Gastrocnemius medialis (tissue), 4 donors: ENCODE results near the gene SRRM5. TPM values are rescaled to one million over a fixed set of nuclear protein-coding genes. Genes with fewer than 3 reads are reported as not detected.
"Not testable (repeated sequence)": the region's sequence is repeated elsewhere in the genome, so short reads cannot be mapped to it uniquely, and the experiment has no call there.

Experiments used
- ATAC-seq, 2 donors: fragments of 150-250 bp; one replicate each; pipeline ENCODE4 v1.9.1; 2016
- DNase-seq, 2 donors: peaks; one replicate each; pipeline ENCODE4 v3.0.0-alpha.2; 2019
- H3K27ac ChIP-seq, 4 donors: fragments of 200-600 bp; sonication (generic); 1 replicate in 1 of 4; 2 replicates in 3 of 4; pipeline ENCODE4 v1.5.1; 2016 to 2018; ENCODE audit warnings: mild to moderate bottlenecking in 2 of 4, moderate library complexity in 1 of 4
- H3K27me3 ChIP-seq, 3 donors: fragments of 200-600 bp; sonication (generic) in 2 of 3; 1 replicate in 1 of 3; 2 replicates in 2 of 3; pipeline versions ENCODE4 v1.5.1 to v1.6.0; 2016 to 2019; ENCODE audit warnings: mild to moderate bottlenecking in 1 of 3, moderate library complexity in 1 of 3
- H3K36me3 ChIP-seq, 2 donors: fragments of 200-600 bp; sonication (generic) in 1 of 2; one replicate each; pipeline ENCODE4 v1.5.1; 2017 to 2018
- H3K4me1 ChIP-seq, 2 donors: fragments of 200-600 bp; sonication (generic) in 1 of 2; one replicate each; pipeline ENCODE4 v1.5.1; 2016 to 2017; ENCODE audit warnings: mild to moderate bottlenecking in 2 of 2
- H3K4me3 ChIP-seq, 4 donors: fragments of 200-600 bp; sonication (generic) in 3 of 4; 1 replicate in 1 of 4; 2 replicates in 3 of 4; pipeline ENCODE4 v1.5.1; 2016 to 2019; ENCODE audit warnings: mild to moderate bottlenecking in 2 of 4
- H3K9me3 ChIP-seq, 3 donors: fragments of 200-600 bp; sonication (generic) in 2 of 3; 1 replicate in 1 of 3; 2 replicates in 2 of 3; pipeline ENCODE4 v1.5.1; 2016 to 2019
- CTCF ChIP-seq, 5 experiments: fragments of 450-650 bp in 3 of 5; fragments of 200-600 bp in 2 of 5; sonication (generic) in 2 of 5; IDR thresholded peaks in 4 of 5; conservative IDR thresholded peaks in 1 of 5; 1 replicate in 4 of 5; 2 replicates in 1 of 5; pipeline ENCODE4 v1.5.1; 2016 to 2019; ENCODE audit warnings: antibody characterized with exemption in 5 of 5, mild to moderate bottlenecking in 3 of 5, moderate library complexity in 3 of 5
- POLR2A ChIP-seq, 2 donors: fragments of 450-650 bp; IDR thresholded peaks; one replicate each; pipeline ENCODE4 v1.6.1; 2017; ENCODE audit warnings: antibody characterized with exemption in 2 of 2, mild to moderate bottlenecking in 2 of 2, moderate library complexity in 2 of 2
- in situ Hi-C, 4 donors: fragments of 200-750 bp; cut with MboI; loops; one replicate each; pipeline versions ENCODE4 v1.15.0 to v1.8.0; 2017; ENCODE audit warnings: low sequenced_read_pairs in 4 of 4
- intact Hi-C: fragments of 100-400 bp; cut with DNase I; formaldehyde crosslinking; loops from one replicate; pipeline ENCODE4 v1.15.1; 2023; ENCODE audit warnings: low total_unique reads
- total RNA-seq, 4 donors: library from RNA; depleted of rRNA; stranded (reverse); fragments of >200 nt; gene quantifications; one replicate each; pipeline versions ENCODE4 v1.1.0 to v1.2.3, GENCODE V29; 2016

SRRM5 gene
- total RNA-seq, 4 donors from 2014 or later = 0.09 to 0.49 (median 0.25) TPM; not detected in 1

- Histone ChIP-seq H3K27me3 (no peaks in the 10 kb centered on the region), H3K4me3 (no peak overlapping the region), H3K36me3 (no peaks in the 10 kb centered on the region), H3K9me3 (no peaks in the 10 kb centered on the region), H3K27ac (no peak overlapping the region), H3K4me1 (no peaks in the 10 kb centered on the region)
- ATAC-seq (no peak), DNase-seq (no peak)
- intact Hi-C loops = no loop called here
- in situ Hi-C loops = no loop called here
- TF ChIP-seq POLR2A (IDR thresholded peaks at IDR 0.05) (no peak), CTCF (IDR thresholded peaks at IDR 0.05 in 4 of 5, conservative IDR thresholded peaks at IDR 0.05 in 1 of 5) (no peak)
Measured at GRCh38 chr19:43631491-43631890, 19.6 kb downstream of the SRRM5 start.

DNA sequence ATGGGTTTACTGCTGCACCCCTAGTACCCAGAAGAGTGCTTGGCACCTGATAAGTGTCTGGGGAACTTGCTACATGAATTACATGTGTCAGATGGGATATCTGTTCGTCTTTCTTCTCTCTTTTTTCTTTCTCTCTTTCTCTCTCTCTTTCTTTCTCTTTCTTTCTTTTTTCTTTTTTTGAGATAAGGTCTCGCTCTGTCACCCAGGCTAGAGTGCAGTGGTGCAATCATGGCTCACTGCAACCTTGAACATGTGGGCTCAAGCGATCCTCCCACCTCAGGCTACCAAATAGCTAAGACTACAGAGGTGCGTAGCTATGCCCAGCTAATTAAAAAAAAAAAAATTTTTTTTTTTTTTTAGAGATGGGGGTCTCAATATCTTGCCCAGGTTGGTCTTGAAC is 21.6 kb downstream of the SRRM5 start:
- in situ Hi-C loops (no loop called here), intact Hi-C loops (no loop called here)
- Histone ChIP-seq H3K4me3 (no peak overlapping the region), H3K36me3 (no peaks in the 10 kb centered on the region), H3K27me3 (no peaks in the 10 kb centered on the region), H3K27ac (no peak overlapping the region), H3K4me1 (no peaks in the 10 kb centered on the region), H3K9me3 (no peaks in the 10 kb centered on the region)
- ATAC-seq (no peak), DNase-seq (no peak)
- TF ChIP-seq POLR2A (IDR thresholded peaks at IDR 0.05) (no peak), CTCF (IDR thresholded peaks at IDR 0.05 in 4 of 5, conservative IDR thresholded peaks at IDR 0.05 in 1 of 5) (no peak)

- intact Hi-C loops = no loop called here
- Histone ChIP-seq H3K36me3 (no peaks in the 10 kb centered on the region), H3K4me3 (no peak overlapping the region), H3K27me3 (no peaks in the 10 kb centered on the region), H3K4me1 (peaks cover 0 to under 1% of the 10 kb centered on the region in 2 donors), H3K27ac (no peak overlapping the region), H3K9me3 (no peaks in the 10 kb centered on the region)
- DNase-seq (no peak), ATAC-seq (no peak)
- TF ChIP-seq POLR2A (IDR thresholded peaks at IDR 0.05) (no peak), CTCF (IDR thresholded peaks at IDR 0.05 in 4 of 5, conservative IDR thresholded peaks at IDR 0.05 in 1 of 5) (no peak)
- in situ Hi-C loops = no loop called here
Measured at GRCh38 chr19:43634068-43634467, 22.2 kb downstream of the SRRM5 start.

GRCh38 chr19:43634506-43634871 is 22.6 kb downstream of the SRRM5 start:
- no peak for TF ChIP-seq POLR2A (IDR thresholded peaks at IDR 0.05)
- Histone ChIP-seq H3K4me1 (peaks cover 0 to 3% of the 10 kb centered on the region in 2 donors), H3K9me3 (no peaks in the 10 kb centered on the region), H3K36me3 (no peaks in the 10 kb centered on the region), H3K27ac (no peak overlapping the region), H3K27me3 (no peaks in the 10 kb centered on the region), H3K4me3 (no peak overlapping the region)
- no peak for DNase-seq
- ATAC-seq = no peak
- in situ Hi-C loops (no loop called here), intact Hi-C loops (no loop called here)

DNA sequence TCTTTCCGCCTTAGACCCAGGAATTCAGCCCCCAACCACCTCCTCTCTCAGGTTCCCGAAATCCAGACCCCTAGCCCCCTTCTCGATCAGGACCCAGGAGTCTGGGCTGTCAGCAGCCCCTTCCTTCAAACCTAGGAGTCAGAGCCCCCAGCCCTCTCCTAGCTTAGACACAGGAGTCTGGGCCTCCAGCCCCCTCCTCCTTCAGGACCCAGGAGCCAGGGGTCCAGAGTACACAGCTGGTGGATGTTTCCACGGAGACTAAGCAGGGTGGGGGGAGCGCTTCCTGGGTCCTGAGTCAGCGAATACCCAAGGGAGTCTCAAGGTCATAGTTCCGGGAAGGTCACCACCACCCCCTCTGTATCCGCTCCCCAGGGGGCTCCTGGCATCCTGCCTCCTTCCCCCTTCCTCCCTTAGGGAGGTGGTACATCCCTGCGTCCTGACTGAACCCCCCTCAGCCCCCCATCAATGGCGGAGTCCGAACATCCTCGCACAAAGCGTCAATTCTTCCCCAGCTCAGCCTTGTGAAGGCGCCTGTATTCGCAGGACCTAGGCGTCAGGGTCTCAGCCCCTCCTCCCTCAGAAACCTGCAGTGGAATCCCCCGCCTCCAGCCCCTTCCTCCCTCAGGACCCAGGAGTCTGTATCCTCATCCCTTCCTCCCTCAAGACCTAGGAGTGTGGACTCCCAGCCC is 23.1 kb downstream of the SRRM5 start:
- H3K4me3 ChIP-seq = no peak overlapping the region
- no peaks in the 10 kb centered on the region for H3K36me3 ChIP-seq
- peaks cover 0 to 5% of the 10 kb centered on the region in 2 donors for H3K4me1 ChIP-seq
- H3K27ac ChIP-seq = no peak overlapping the region
- H3K9me3 ChIP-seq = no peaks in the 10 kb centered on the region
- H3K27me3 ChIP-seq = peaks cover 0 to 2% (median 0%) of the 10 kb centered on the region in 3 donors
- DNase-seq (no peak), ATAC-seq (no peak)
- in situ Hi-C loops (no loop called here), intact Hi-C loops (no loop called here)
- TF ChIP-seq CTCF (IDR thresholded peaks at IDR 0.05 in 4 of 5, conservative IDR thresholded peaks at IDR 0.05 in 1 of 5) = no peak
- no peak for TF ChIP-seq POLR2A (IDR thresholded peaks at IDR 0.05)

DNA sequence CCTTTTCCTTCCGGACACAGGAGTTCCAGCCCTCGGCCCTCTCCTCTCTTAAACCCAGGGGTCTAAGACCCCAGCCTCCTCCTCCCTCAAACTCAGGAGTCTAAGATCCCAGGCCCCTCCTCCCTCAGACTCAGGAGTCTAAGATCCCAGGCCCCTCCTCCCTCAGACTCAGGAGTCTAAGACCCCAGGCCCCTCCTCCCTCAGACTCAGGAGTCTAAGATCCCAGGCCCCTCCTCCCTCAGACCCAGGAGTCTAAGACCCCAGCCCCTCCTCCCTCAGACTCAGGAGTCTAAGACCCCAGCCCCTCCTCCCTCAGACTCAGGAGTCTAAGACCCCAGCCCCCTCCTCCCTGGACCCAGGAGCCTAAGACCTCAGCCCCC is 23.7 kb downstream of the SRRM5 start:
- DNase-seq, H3K36me3 ChIP-seq, H3K9me3 ChIP-seq, H3K4me3 ChIP-seq, H3K27ac ChIP-seq, H3K27me3 ChIP-seq, ATAC-seq, H3K4me1 ChIP-seq, in situ Hi-C loops, intact Hi-C loops: not testable (repeated sequence)
